ENCODE results near the gene MSTO1. TPM values are rescaled to one million over a fixed set of nuclear protein-coding genes. Genes with fewer than 3 reads are reported as not detected.
"Not testable (repeated sequence)": the region's sequence is repeated elsewhere in the genome, so short reads cannot be mapped to it uniquely, and the experiment has no call there.

Gene MSTO1
- total and polyA plus RNA-seq, 2 experiments from 2014 or later = 37.8 to 70.5 TPM

DNA sequence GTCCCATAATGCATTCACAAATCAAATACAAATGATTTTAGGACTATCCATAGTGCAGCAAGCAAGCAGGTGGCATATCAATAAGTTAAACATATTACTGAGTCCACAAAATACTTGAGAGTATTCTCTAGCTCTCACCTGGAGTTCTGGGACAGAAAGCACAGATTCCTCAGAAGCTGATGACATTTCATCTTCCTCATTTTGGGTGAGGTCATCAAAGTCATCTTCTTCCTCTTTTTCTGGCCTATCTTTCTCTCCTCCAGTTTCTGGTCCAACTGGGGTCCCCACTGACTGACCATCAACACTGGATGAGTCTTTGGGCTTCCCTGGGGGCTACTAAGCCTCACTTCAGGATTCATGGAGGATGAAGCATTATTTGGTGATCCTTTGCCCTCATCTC is 39.7 kb downstream of the MSTO1 start:
- H3K9me3 ChIP-seq (ENCODE audit: low read depth) = no peaks in the 10 kb centered on the region

DNA sequence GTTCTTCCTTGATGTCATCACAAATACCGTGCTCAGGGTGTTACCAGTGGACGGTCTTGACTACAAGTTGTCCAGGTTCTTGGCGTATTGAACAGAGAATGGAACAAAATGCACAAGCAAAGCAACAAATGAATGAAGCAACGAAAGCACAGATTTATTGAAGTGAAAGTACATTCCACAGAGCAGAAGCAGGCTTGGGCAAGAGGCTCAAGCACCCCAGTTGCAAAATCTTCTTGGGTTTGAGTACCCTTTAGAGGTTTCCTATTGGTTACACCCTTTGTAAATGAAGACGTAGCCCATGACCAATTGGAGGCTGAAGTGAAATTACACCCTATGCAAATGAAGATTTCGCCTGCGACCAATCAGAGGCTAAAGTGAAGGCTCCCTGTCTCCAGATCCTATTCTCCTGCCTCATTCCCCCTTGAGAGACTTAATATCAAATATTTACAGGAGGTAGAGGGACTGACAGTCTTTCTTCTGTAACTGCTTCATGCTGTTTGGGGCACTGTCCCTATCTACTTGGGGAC is 40.3 kb downstream of the MSTO1 start:
- no peak for DNase-seq (ENCODE audit: low read depth in 1 of 2, low spot score in 1 of 2)
- H3K36me3 ChIP-seq = no peaks in the 10 kb centered on the region
- H3K9me3 ChIP-seq (ENCODE audit: low read depth) = no peaks in the 10 kb centered on the region
- H3K27me3 ChIP-seq = no peaks in the 10 kb centered on the region
- TF ChIP-seq, protein P1, sequence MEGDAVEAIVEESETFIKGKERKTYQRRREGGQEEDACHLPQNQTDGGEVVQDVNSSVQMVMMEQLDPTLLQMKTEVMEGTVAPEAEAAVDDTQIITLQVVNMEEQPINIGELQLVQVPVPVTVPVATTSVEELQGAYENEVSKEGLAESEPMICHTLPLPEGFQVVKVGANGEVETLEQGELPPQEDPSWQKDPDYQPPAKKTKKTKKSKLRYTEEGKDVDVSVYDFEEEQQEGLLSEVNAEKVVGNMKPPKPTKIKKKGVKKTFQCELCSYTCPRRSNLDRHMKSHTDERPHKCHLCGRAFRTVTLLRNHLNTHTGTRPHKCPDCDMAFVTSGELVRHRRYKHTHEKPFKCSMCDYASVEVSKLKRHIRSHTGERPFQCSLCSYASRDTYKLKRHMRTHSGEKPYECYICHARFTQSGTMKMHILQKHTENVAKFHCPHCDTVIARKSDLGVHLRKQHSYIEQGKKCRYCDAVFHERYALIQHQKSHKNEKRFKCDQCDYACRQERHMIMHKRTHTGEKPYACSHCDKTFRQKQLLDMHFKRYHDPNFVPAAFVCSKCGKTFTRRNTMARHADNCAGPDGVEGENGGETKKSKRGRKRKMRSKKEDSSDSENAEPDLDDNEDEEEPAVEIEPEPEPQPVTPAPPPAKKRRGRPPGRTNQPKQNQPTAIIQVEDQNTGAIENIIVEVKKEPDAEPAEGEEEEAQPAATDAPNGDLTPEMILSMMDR (IDR thresholded peaks at IDR 0.05; ENCODE audit: low read depth, low read length) = no peak
- H3K4me1 ChIP-seq (ENCODE audit: low read depth) = no peaks in the 10 kb centered on the region
- no peak overlapping the region for H3K4me3 ChIP-seq
- no peak overlapping the region for H3K27ac ChIP-seq

More for the DNA sequence above, 39.7 kb downstream of the MSTO1 start:
- Histone ChIP-seq H3K4me3 (no peak overlapping the region), H3K4me1 (ENCODE audit: low read depth) (no peaks in the 10 kb centered on the region), H3K27ac (no peak overlapping the region), H3K27me3 (no peaks in the 10 kb centered on the region), H3K36me3 (no peaks in the 10 kb centered on the region)
- TF ChIP-seq, protein P1 (IDR thresholded peaks at IDR 0.05; ENCODE audit: low read depth, low read length) = no peak
- DNase-seq (ENCODE audit: low read depth in 1 of 2, low spot score in 1 of 2) = no peak

GRCh38 chr1:155651861-155652661 is 42.0 kb downstream of the MSTO1 start:
- Histone ChIP-seq H3K36me3 (no peaks in the 10 kb centered on the region), H3K4me1 (ENCODE audit: low read depth) (no peaks in the 10 kb centered on the region), H3K27me3 (no peaks in the 10 kb centered on the region), H3K4me3 (no peak overlapping the region), H3K27ac (no peak overlapping the region), H3K9me3 (ENCODE audit: low read depth) (no peaks in the 10 kb centered on the region)
- TF ChIP-seq, protein P1 (IDR thresholded peaks at IDR 0.05; ENCODE audit: low read depth, low read length) = no peak
- no peak for DNase-seq (ENCODE audit: low read depth in 1 of 2, low spot score in 1 of 2)

- DNase-seq (ENCODE audit: low read depth in 1 of 2, low spot score in 1 of 2) = no peak
- Histone ChIP-seq H3K36me3 (no peaks in the 10 kb centered on the region), H3K27ac (no peak overlapping the region), H3K4me3 (no peak overlapping the region), H3K27me3 (no peaks in the 10 kb centered on the region), H3K9me3 (ENCODE audit: low read depth) (no peaks in the 10 kb centered on the region), H3K4me1 (ENCODE audit: low read depth) (no peaks in the 10 kb centered on the region)
- TF ChIP-seq, protein P1 (IDR thresholded peaks at IDR 0.05; ENCODE audit: low read depth, low read length) = no peak
Measured at GRCh38 chr1:155652951-155653350, 42.9 kb downstream of the MSTO1 start.

DNA sequence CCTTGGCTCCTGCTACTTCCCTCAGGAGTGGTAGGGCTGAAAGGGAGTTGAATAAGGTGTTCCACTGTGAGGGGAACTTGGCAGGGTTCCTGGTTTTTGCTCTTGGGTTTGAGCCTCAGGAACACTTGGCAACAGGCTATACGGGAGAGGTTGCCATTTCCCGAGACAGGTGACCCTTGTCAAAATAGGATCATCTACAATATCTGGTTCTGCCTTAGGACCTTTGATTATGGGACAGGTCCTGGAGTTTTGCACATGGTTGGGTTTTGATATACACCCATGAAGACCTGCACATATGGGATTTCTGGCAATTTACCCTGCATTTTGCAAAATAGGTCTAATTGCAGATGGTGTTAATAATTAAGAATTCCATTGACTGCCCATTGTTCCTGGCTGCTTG is 47.4 kb downstream of the MSTO1 start:
- TF ChIP-seq, protein P1 (IDR thresholded peaks at IDR 0.05; ENCODE audit: low read depth, low read length) = no peak
- H3K4me1 ChIP-seq (ENCODE audit: low read depth) = no peaks in the 10 kb centered on the region
- no peaks in the 10 kb centered on the region for H3K9me3 ChIP-seq (ENCODE audit: low read depth)
- no peaks in the 10 kb centered on the region for H3K27me3 ChIP-seq
- H3K27ac ChIP-seq = peak overlapping the region; percentile 36
- no peak overlapping the region for H3K4me3 ChIP-seq
- DNase-seq (ENCODE audit: low read depth in 1 of 2, low spot score in 1 of 2) = no peak
- H3K36me3 ChIP-seq = peaks cover 24% of the 10 kb centered on the region

DNA sequence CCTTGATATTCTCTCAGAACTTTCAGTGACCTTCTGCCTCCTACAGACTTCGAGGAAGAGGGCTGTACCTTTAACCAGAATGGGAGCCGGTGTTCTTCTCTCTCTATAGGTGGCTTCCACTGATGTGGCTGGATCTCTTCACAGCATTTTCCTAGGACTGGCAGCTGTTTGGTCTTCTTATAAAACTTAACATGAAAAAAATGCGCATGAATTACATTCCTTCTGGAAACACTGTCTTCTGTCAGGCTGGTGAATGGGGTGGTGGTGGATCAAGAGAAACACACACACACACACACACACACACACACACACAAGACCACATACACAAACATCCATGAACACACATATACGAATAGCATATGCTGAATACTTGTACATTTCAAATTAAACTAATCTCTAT is 51.2 kb downstream of the MSTO1 start:
- H3K36me3 ChIP-seq = peaks cover 44% of the 10 kb centered on the region

More for the DNA sequence above, 51.2 kb downstream of the MSTO1 start:
- H3K27me3 ChIP-seq; H3K27ac ChIP-seq; H3K4me1 ChIP-seq (ENCODE audit: low read depth); DNase-seq (ENCODE audit: low read depth in 1 of 2, low spot score in 1 of 2); H3K4me3 ChIP-seq; H3K9me3 ChIP-seq (ENCODE audit: low read depth): not testable (repeated sequence)

Data from cardiac muscle cell (in vitro differentiated cells and primary cell).